Cardiac septum (tissue), 1 donor: ENCODE measurements around the gene CATSPER3. TPM values are rescaled to one million over a fixed set of nuclear protein-coding genes. Genes with fewer than 3 reads are reported as not detected.

ENCODE experiments used
- DNase-seq: peaks from one replicate; pipeline ENCODE4 v3.0.0-alpha.2; 2020; ENCODE audit warnings: low spot score
- intact Hi-C: fragments of 100-400 bp; cut with DNase I; formaldehyde crosslinking; loops from one replicate; pipeline ENCODE4 v1.14.0; 2022
- long read RNA-seq: library from polyadenylated mRNA; unstranded; transcript quantifications from one replicate; pipeline ENCODE4 v2.0.0, GENCODE V29; 2021
- total RNA-seq: library from RNA; stranded (reverse); fragmentation: NEBNext Ultra II Directional; extraction: Animal tissue kit (Norgen Biotek cat#: 25700); gene quantifications from one replicate; pipeline ENCODE4 v1.2.1, GENCODE V29; 2021
- donor health status: DM: no; HTN: no; CAD: no.

CATSPER3 gene
- 0.54 TPM for total RNA-seq
- long read RNA-seq, partial matches to known transcripts, result 0 of 2 reads
- long read RNA-seq, other reads (novel, unspliced or antisense), result 2 of 2 reads

DNA sequence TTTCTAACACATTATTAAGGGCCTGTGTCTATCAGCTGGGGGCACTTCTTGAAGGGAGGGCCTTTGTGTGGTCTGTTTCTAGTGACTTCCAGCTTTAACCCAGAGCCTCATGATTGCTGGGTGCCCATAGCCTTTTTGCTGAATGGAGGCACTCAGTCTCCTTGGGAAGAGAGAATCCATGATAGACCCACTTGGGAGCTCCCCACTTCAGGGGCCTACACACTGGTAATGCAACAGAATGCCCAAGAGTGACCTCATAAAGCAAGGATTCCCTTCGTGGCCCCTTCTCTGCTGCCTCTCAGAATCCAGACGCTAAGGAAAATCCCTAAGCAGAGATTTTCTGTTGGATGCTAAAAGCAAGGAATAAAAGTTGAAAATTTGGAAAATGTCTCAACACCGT is at the start of gene CATSPER3:
Gene CATSPER3, plus strand, starts transcription at position 301 of the 400 bp plus-strand sequence. Its CDS starts 85 bp downstream, at position 386.
- DNase-seq, result no peak
- intact Hi-C loops, result no loop called here

DNA sequence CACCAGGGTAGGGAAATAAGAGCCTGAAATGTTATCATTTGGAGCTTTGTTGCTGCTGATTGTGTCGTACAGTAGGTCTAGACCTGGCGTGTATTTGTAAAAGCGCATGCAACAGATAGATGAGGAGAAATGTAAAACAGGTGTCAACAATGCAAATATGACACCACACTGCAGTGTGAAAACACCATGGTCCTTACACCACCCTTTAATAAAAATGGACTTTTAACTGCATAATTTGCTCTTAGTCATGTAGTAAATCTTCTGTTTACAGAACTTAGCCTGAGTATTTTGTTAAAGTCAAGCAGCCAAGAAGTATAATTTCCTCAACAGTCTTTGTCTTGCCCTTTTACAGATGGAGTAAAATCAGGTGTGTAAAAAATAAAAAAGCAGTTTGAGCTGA is 48.8 kb upstream of the CATSPER3 start:
- intact Hi-C loops, result loop anchor here (10.0 kb wide), 1 partner anchor 276 kb away; no protein-coding TSS in a partner anchor

DNA sequence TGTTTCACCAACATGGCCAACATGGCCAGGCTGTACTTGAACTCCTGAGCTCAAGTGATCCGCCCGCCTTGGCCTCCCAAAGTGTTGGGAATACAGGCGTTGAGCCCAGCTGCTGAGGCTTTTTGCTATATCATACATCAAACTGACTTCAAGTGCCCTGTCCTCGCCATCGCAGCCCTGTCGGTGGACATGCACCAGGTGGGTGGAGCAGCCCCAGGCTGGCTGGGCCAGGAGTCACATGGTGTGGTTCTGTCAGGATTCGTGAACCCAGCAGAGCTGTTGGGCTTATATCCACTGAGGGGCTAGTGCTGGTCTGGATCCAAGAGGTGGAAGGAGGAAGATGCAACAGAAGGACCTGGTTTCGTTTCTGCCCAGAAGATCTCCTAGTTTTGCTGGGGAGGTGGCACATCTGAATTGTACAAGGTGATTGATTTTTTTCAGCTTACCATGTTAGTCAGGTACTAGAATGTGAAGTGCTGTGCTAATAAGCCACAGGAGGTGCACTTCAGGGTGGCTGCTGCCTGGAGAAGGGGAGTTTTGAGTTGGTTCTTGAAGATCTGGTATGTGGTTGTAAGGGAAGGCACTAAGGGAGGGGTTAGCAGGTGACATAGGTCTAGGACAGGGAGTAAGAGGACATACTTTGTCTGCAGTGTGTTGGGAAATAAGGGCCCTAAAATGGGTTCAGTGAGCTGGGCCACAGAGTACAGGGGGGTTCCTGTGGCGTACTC is 46.7 kb upstream of the CATSPER3 start:
- intact Hi-C loops, result no loop called here
- DNase-seq, result no peak

More for the DNA sequence above, 48.8 kb upstream of the CATSPER3 start:
- no peak for DNase-seq

DNA sequence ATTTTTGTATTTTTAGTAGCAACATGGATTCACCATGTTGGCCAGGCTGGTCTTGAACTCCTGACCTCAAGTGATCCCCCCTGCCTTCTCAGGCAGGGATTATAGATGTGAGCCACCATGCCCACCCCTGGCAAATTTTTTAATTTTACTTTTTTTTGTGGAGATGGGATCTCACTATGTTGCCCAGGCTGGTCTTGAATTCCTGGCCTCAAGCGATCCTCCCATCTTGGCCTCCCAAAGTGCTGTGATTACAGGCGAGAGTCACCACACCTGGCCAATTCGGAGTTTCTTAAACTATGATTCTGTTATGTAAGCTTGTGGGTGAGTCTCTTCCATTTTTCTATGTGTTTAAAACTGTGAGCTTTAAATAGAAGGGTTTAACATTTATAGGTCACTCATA is 35.2 kb upstream of the CATSPER3 start:
- intact Hi-C loops, result no loop called here

DNA sequence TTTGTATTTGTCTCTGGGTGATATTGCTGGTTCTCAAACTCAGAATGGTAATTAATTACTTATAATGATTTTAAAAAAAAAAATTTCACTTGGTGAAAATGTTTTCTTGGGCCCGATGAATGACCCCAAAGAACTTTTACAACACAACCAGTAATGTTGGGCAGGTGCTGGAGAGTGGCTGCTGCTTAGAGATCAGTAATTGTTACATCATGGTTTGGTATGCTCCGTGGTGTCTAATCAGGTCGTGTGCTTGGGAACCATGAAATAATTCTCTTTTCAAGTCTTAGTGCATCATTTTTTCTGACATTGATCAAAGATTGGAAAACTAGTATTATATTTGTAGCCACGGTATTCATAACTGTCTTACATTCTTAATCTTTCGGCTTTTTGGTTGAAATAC is 33.5 kb upstream of the CATSPER3 start:
- DNase-seq, result no peak
- intact Hi-C loops, result no loop called here

More for the DNA sequence above, 35.2 kb upstream of the CATSPER3 start:
- DNase-seq, result no peak

- DNase-seq, result no peak
- intact Hi-C loops, result no loop called here
These were observed 31.8 kb upstream of the CATSPER3 start for GRCh38 chr5:134935711-134936602.

DNA sequence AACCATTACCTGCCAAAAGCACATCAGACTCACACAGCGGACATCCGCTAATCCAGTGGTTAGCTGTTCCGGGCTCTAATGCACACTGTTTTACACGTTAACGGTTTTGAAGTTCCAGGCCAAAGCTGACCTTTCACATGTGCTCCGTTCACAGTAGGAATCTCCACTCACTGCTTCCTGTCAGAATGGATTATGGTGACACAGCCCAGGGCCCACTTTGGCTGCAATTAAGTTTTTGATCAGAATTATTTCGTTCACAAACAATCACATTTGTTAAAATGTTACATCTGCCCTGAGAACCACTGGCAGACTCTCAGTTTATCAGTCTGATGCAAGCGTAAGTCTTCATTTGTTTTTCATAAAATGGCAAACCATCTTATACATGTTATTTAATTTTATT is 30.2 kb upstream of the CATSPER3 start:
- no peak for DNase-seq
- intact Hi-C loops, result no loop called here

- intact Hi-C loops, result no loop called here
- DNase-seq, result no peak
These were observed 29.7 kb upstream of the CATSPER3 start for GRCh38 chr5:134938030-134938429.

DNA sequence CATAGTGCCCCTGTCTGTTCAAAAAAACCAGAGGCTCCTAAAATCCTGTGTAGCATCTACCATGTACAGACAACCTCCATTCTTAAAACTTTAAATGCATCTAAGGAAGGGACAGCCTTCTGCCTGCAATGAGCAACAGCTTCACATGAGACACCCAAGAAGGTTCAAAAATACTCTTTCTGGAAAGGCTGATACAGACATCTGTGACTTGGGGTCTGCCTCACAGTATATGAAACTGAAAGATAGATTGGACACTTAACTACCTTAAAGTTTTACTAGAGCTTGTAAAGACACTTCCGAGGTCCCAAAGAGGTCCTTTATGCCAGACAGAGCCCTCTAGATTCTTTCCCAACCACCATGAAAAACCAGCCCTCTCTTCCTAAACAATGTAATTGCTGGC is 28.2 kb upstream of the CATSPER3 start:
- no peak for DNase-seq
- intact Hi-C loops, result no loop called here

DNA sequence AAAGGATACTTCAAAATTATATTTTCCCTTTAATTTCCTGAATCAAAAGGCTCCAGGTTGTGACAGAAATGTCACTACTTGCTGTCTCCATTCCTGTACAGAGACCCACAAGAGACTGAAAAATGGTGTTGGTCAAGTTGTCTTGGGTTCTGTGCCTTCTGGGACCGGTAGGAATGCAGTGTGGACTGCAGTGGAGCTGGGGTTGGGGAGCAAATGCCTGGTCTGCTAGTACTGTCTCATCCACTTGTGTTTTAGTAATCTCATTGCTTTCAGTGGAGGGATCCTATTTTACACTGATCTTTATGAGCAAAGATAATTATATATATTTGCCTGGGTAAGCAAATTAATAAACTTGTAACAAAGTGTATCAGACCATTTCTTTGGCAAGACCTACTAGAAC is 24.2 kb upstream of the CATSPER3 start:
- intact Hi-C loops, result loop anchor here (10.0 kb wide), 1 partner anchor 251 kb away; no protein-coding TSS in a partner anchor
- DNase-seq, result no peak

GRCh38 chr5:134944630-134945029 is 23.1 kb upstream of the CATSPER3 start:
- intact Hi-C loops, result loop anchor here (10.0 kb wide), 1 partner anchor 250 kb away; no protein-coding TSS in a partner anchor
- DNase-seq, result no peak

DNA sequence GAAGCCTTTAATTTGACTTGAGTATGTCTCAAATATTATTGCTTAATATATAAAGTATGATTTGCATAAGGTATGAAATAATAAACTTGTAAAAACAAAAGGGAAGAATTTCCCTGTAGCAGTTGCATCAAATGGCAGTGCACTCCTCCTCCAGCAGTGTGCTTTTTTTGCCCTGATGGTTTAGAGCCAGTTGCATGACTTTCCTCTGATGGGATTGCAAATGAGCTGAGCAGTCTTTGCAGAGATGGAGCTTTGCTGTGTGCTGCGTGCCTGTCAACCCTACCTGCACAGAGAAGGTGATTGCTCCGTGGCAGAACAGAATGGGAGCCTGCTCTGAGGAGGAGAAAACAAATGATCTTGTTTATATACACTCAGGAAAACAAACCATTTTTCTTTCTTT is 22.7 kb upstream of the CATSPER3 start:
- no peak for DNase-seq
- intact Hi-C loops, result loop anchor here (10.0 kb wide), 1 partner anchor 250 kb away; no protein-coding TSS in a partner anchor

DNA sequence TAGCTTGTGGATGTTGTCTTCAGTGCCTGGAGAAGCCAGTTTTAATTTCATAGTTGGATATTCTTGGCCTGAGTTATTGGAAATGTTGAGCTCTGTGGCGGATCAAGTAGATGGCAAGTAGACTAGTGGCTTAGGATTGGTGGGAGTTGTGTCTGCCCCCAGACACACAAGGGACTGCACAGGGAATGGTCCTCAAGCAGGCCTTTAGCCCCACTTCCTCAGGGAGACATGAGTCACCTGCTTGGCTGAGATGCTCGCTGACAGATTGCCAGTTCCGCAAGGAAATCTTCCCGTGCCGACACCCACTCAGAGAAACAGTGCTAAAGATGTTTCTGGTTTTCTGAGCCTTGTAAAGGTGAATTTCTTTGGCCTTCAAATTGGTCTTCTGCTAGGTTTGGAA is 18.8 kb upstream of the CATSPER3 start:
- DNase-seq, result no peak
- intact Hi-C loops, result loop anchor here (10.0 kb wide), 1 partner anchor 246 kb away; no protein-coding TSS in a partner anchor

DNA sequence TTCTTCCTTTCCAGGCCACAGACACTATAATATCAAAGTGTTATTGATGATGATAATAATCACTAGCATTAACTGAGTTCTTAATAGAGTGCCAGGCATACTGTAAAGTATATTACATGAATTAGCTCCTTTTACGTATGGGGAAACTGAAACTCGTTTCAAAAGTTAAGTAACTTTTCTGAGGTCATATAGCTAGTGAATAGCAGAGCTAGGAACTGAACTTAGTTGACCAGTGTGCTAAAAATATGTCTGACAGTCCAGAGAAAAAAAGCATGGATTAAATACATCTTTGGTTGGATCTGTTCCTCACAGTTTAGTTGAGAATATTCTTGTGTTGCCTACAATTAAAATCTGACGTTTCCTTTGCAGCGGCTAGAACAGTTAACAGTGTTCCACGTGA is 18.4 kb upstream of the CATSPER3 start:
- intact Hi-C loops, result loop anchor here (10.0 kb wide), 1 partner anchor 245 kb away; no protein-coding TSS in a partner anchor
- DNase-seq, result no peak

DNA sequence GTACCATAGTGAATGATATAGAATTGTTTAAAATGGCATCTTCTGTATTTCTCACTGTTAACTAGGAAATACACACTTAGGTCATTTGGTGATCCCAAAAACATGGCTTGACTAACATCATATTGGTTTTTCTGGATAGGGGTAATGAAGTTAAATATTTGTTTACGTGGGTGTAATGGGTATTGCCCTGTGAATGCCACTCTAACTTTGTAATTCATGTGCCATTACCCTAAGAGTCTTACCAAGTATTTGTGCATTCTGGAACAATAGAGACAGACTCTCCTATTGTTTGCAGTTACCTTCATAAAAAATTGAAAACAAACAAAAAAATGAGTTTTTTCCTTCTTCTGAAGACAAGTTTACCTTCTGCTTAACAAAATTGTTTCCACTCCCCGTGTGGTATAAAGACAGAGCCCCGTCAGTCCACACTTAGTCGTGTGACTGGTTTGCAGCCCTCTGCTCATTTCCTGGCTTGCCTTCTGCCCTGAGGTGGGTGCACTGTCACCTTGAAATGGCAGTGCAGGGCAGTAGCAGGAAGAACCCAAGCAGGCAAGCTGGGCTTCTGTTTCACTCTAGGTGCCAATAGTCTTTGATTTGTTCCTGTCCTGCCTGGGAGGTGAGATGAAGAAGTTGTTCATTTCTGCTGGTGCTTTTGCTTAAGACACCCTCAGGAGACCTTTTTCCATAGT is 9.6 kb upstream of the CATSPER3 start:
- DNase-seq, result no peak
- intact Hi-C loops, result no loop called here

- intact Hi-C loops, result no loop called here
- DNase-seq, result no peak
These were observed 9.0 kb upstream of the CATSPER3 start for GRCh38 chr5:134958755-134959154.

DNA sequence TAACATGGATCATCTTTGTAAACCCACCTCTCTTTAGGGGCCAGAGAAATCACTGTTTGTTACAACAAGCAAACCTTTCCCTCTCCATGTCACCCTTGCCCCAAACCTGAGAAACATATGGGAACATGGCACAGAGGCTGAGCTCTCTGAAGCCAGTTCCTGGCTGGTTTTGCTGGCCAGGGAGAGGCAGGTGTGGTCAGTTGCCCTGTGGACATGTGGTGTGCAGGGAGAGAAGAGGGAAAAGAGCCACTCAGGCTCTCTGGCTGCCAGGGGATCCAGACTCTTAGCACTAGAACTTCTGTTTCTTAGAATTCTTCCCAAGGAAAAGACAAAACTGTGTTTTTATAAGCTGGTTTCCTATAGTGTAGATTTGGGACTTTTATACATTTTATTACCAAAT is 4.6 kb upstream of the CATSPER3 start:
- no peak for DNase-seq
- intact Hi-C loops, result no loop called here

- intact Hi-C loops, result no loop called here
- no peak for DNase-seq
These were observed 3.1 kb upstream of the CATSPER3 start for GRCh38 chr5:134964359-134965270.
